Body of pancreas (tissue), 4 donors: ENCODE measurements around the gene PCDHA6.

Experiments used
- POLR2A ChIP-seq, 3 donors: fragments of 450-650 bp; IDR thresholded peaks; one replicate each; pipeline ENCODE4 v1.6.1; 2016; ENCODE audit warnings: antibody characterized with exemption in 3 of 3, mild to moderate bottlenecking in 2 of 3
- TF ChIP-seq, protein P1 (sequence below), 7 experiments: fragments of 450-650 bp in 4 of 7; fragments of 200-600 bp in 3 of 7; sonication (generic) in 3 of 7; IDR thresholded peaks; one replicate each; pipeline ENCODE4 v1.5.1; 2016 to 2019; ENCODE audit warnings: antibody characterized with exemption in 7 of 7

- TF ChIP-seq, protein P1, sequence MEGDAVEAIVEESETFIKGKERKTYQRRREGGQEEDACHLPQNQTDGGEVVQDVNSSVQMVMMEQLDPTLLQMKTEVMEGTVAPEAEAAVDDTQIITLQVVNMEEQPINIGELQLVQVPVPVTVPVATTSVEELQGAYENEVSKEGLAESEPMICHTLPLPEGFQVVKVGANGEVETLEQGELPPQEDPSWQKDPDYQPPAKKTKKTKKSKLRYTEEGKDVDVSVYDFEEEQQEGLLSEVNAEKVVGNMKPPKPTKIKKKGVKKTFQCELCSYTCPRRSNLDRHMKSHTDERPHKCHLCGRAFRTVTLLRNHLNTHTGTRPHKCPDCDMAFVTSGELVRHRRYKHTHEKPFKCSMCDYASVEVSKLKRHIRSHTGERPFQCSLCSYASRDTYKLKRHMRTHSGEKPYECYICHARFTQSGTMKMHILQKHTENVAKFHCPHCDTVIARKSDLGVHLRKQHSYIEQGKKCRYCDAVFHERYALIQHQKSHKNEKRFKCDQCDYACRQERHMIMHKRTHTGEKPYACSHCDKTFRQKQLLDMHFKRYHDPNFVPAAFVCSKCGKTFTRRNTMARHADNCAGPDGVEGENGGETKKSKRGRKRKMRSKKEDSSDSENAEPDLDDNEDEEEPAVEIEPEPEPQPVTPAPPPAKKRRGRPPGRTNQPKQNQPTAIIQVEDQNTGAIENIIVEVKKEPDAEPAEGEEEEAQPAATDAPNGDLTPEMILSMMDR (IDR thresholded peaks at IDR 0.05): peak in 5 of 7 experiments; percentile 6 to 22 (median 17)
- TF ChIP-seq POLR2A (IDR thresholded peaks at IDR 0.05): no peak
Measured at GRCh38 chr5:140821375-140822280, 6.1 kb upstream of the PCDHA6 start, which contains the start of gene PCDHA5.
